Heart right ventricle (tissue), 16 donors: ENCODE results near the gene RGR. TPM values are rescaled to one million over a fixed set of nuclear protein-coding genes. Genes with fewer than 3 reads are reported as not detected.

Experiments
- ATAC-seq, 8 donors: fragments of 200-7000 bp; cut with Tn5 transposase; one replicate each; pipeline ENCODE4 v1.9.1; 2020; ENCODE audit warnings: mild to moderate bottlenecking in 8 of 8, moderate library complexity in 8 of 8, moderate number of reproducible peaks in 1 of 8
- DNase-seq, 2 donors: peaks; one replicate each; pipeline ENCODE4 v3.0.0-alpha.2; 2020
- H3K27ac ChIP-seq, 10 donors: fragments of 200-600 bp; sonication (generic) in 2 of 10; one replicate each; pipeline versions ENCODE4 v1.5.0 to v1.8.0; 2020 to 2022; ENCODE audit warnings: mild to moderate bottlenecking in 3 of 10
- H3K27me3 ChIP-seq, 7 donors: fragments of 200-600 bp; one replicate each; pipeline ENCODE4 v1.8.0; 2021 to 2022; ENCODE audit warnings: mild to moderate bottlenecking in 2 of 7
- H3K36me3 ChIP-seq, 9 donors: fragments of 200-600 bp; sonication (generic) in 1 of 9; one replicate each; pipeline versions ENCODE4 v1.5.0 to v1.8.0; 2020 to 2022; ENCODE audit warnings: mild to moderate bottlenecking in 2 of 9
- H3K4me1 ChIP-seq, 9 donors: fragments of 200-600 bp; sonication (generic) in 1 of 9; one replicate each; pipeline versions ENCODE4 v1.5.0 to v1.8.0; 2020 to 2022; ENCODE audit warnings: mild to moderate bottlenecking in 4 of 9
- H3K4me3 ChIP-seq, 10 donors: fragments of 200-600 bp; sonication (generic) in 2 of 10; one replicate each; pipeline versions ENCODE4 v1.5.0 to v1.8.0; 2020 to 2022; ENCODE audit warnings: mild to moderate bottlenecking in 7 of 10, moderate library complexity in 2 of 10
- H3K9me3 ChIP-seq, 11 donors: fragments of 200-600 bp in 10 of 11; sonication (generic) in 2 of 11; one replicate each; pipeline versions ENCODE4 v1.5.0 to v1.8.0; 2013 to 2022; ENCODE audit warnings: mild to moderate bottlenecking in 2 of 11, control low read depth in 1 of 11, moderate library complexity in 1 of 11
- CTCF ChIP-seq, 9 donors: fragments of 200-600 bp; sonication (generic) in 2 of 9; IDR thresholded peaks; one replicate each; pipeline versions ENCODE4 v1.5.0 to v1.8.0; 2021 to 2022; ENCODE audit warnings: antibody characterized with exemption in 9 of 9, mild to moderate bottlenecking in 5 of 9, moderate library complexity in 1 of 9
- WGBS, 2 donors: extraction: QIAGEN DNeasy Blood & Tissue Kit; methylation state at CpG; one replicate each; pipeline ENCODE4 v1.1.7; 2013; ENCODE audit warnings: inconsistent platforms in 1 of 2; 5-methylcytosine and 5-hydroxymethylcytosine counted together
- intact Hi-C, 10 donors: fragments of 100-400 bp; cut with DNase I; formaldehyde crosslinking; loops; one replicate each; pipeline versions ENCODE4 v1.11.1 to v1.14.2; 2022
- polyA plus RNA-seq, 2 donors: library from polyadenylated mRNA; stranded (reverse); fragments of 200-250 nt; gene quantifications; one replicate each; pipeline ENCODE4 v1.2.3, GENCODE V29; 2013
- total RNA-seq, 10 donors: library from RNA; stranded (reverse); fragmentation: NEBNext Ultra II Directional in 3 of 10; extraction: Animal tissue kit (Norgen Biotek cat#: 25700) in 3 of 10; gene quantifications; one replicate each; pipeline versions ENCODE4 v1.2.1 to v1.2.4, GENCODE V29; 2021 to 2023
- donor health status: Arrhythmogenic right ventricular cardiomyopathy.
- donor health status: ischemic (EF 13 %, LVEDD 7.1; RV severe dilation, severe dysfunction).
- donor health status: healthy with polysubstance abuse.
- donor health status: DM: no; HTN: yes; CAD: no.
- donor health status: DM: no; HTN: no; CAD: no.
- donor health status: ischemic (EF 25% LVEDD 6.9; RV normal size, moderate dysfunction).
- donor health status: ischemic (EF 25% LVEDD 5.7; RV mildly dilated, moderate dysfunction).
- donor health status: healthy.
- donor health status: DM: yes; HTN: yes; CAD: no.
- donor health status: Ischemic cardiomyopathy.
- donor health status: ischemic (EF 35%, LVEDD 5.7; RV mildly dilated, moderate dysfunction).
- donor health status: nonischemic (EF 11% LVEDD 7.7; RV severe dilation, severe dysfunction).
- donor health status: DM: yes; HTN: yes; CAD: no.
- donor health status: PGD.
- donor health status: ischemic (EF 29% LVEDD 5.4; RV normal size, mild dysfunction).
- donor health status: nonischemic (EF 23%, LVEDD 6.1; RV moderate dilation, normal function).

Gene RGR
- total and polyA plus RNA-seq, 12 donors: 0.13 to 4.0 (median 0.53) TPM; not detected in 5

GRCh38 chr10:84202349-84202748, 42.5 kb upstream of the RGR start:
- ATAC-seq (no peak), DNase-seq (no peak)
- intact Hi-C loops: loop anchor here in 3 of 10 donors (5.0 to 10.0 kb wide), 3 partner anchors 45 to 58 kb away; no protein-coding TSS in a partner anchor
- no peaks in the 10 kb centered on the region for H3K9me3 ChIP-seq
- H3K27me3 ChIP-seq: peaks cover 0 to 13% (median 0%) of the 10 kb centered on the region in 7 donors
- WGBS, 2 donors: 88 to 90% methylated on average over 5 of the region's 5 CpGs
- no peak overlapping the region for H3K4me3 ChIP-seq
- no peaks in the 10 kb centered on the region for H3K36me3 ChIP-seq
- H3K4me1 ChIP-seq: peaks cover 0 to under 1% (median 0%) of the 10 kb centered on the region in 9 donors
- no peak overlapping the region for H3K27ac ChIP-seq
- TF ChIP-seq CTCF (IDR thresholded peaks at IDR 0.05): no peak

DNA sequence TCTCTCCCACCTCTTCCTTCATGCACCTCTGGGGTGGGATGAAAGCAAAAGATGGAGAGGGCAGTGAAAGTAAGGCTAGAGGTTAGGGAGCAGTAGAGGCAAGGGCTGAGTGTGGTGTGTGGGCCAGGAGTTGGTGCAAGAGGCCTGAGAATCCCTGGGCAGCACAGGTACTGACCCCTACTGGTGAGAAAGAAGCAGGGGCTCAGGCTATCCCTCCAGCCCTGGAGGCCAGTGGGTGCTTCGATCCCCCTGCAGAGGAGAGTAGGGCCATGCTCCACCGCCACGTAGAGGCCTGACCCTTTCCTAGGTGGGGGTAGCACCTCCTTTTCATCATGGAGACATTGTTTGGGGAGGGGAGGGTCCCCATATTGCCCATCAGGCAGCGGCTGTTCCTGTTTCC, 40.7 kb upstream of the RGR start:
- DNase-seq (no peak), ATAC-seq (no peak)
- H3K4me3 ChIP-seq: no peak overlapping the region
- intact Hi-C loops: loop anchor here in 4 of 10 donors (2.0 to 10.0 kb wide), 4 partner anchors 47 to 59 kb away; no protein-coding TSS in a partner anchor
- H3K9me3 ChIP-seq: no peaks in the 10 kb centered on the region
- no peaks in the 10 kb centered on the region for H3K4me1 ChIP-seq
- WGBS, 2 donors: 81 to 86% methylated on average over 4 of the region's 4 CpGs
- peaks cover 0 to 13% (median 3%) of the 10 kb centered on the region in 7 donors for H3K27me3 ChIP-seq
- no peak overlapping the region for H3K27ac ChIP-seq
- TF ChIP-seq CTCF (IDR thresholded peaks at IDR 0.05): peak in 3 of 9 donors; percentile 6 to 31 (median 12)
- H3K36me3 ChIP-seq: no peaks in the 10 kb centered on the region

- Histone ChIP-seq H3K27ac (no peak overlapping the region), H3K4me1 (no peaks in the 10 kb centered on the region), H3K9me3 (no peaks in the 10 kb centered on the region), H3K36me3 (no peaks in the 10 kb centered on the region), H3K27me3 (peaks cover 0 to 13% (median 3%) of the 10 kb centered on the region in 7 donors), H3K4me3 (no peak overlapping the region)
- 87 to 88% methylated on average over 4 of the region's 4 CpGs for whole genome bisulfite sequencing, 2 donors
- intact Hi-C loops: loop anchor here in 5 of 10 donors (2.0 to 10.0 kb wide), 4 partner anchors 47 to 60 kb away; no protein-coding TSS in a partner anchor
- ATAC-seq (no peak), DNase-seq (no peak)
- TF ChIP-seq CTCF (IDR thresholded peaks at IDR 0.05): no peak
These were observed 40.2 kb upstream of the RGR start for GRCh38 chr10:84204610-84205009.

GRCh38 chr10:84205049-84205852, 39.6 kb upstream of the RGR start:
- WGBS, 2 donors: 32 to 36% methylated on average over 8 of the region's 8 CpGs
- H3K27ac ChIP-seq: no peak overlapping the region
- DNase-seq (peak; percentile 45 to 54), ATAC-seq (peak; percentile 40 to 74 (median 62))
- peaks cover 0 to 13% (median 3%) of the 10 kb centered on the region in 7 donors for H3K27me3 ChIP-seq
- H3K9me3 ChIP-seq: no peaks in the 10 kb centered on the region
- H3K4me1 ChIP-seq: no peaks in the 10 kb centered on the region
- H3K36me3 ChIP-seq: no peaks in the 10 kb centered on the region
- peak; percentile 34 to 76 (median 66) for TF ChIP-seq CTCF (IDR thresholded peaks at IDR 0.05)
- intact Hi-C loops: loop anchor here in 3 of 10 donors (2.0 to 10.0 kb wide), 3 partner anchors 56 to 60 kb away; no protein-coding TSS in a partner anchor
- no peak overlapping the region for H3K4me3 ChIP-seq
